H1 (cell line): ENCODE measurements around the gene ADCY3. TPM values are rescaled to one million over a fixed set of nuclear protein-coding genes. Genes with fewer than 3 reads are reported as not detected.

ENCODE experiments used
- CTCF ChIA-PET: fragments of 300-600 bp; sonication (Branson Sonifier 250); formaldehyde crosslinking; loops from one replicate; lab custom pipeline; 2021; ENCODE audit not compliant: partially characterized antibody; lab: Charles Lee
- POLR2A ChIA-PET: fragments of 300-600 bp; sonication (Branson Sonifier 250); formaldehyde crosslinking; loops from one replicate; lab custom pipeline; 2021; ENCODE audit warnings: inconsistent platforms; ENCODE audit not compliant: partially characterized antibody; lab: Charles Lee
- DNase-seq, 2 experiments: peaks; one replicate each; pipeline versions ENCODE4 v3.0.0 to v3.0.0-alpha.2; 2010 to 2022; ENCODE audit warnings: low spot score in 2 of 2, low read depth in 1 of 2, mixed read lengths in 1 of 2
- FAIRE-seq: peaks from 2 replicates; lab custom pipeline; 2011; peaks lifted over from hg19 to GRCh38; lab: Jason Lieb, UNC
- H2AFZ ChIP-seq: 2 replicates; pipeline ENCODE4 v1.8.1; 2012; ENCODE audit warnings: low read length, inconsistent platforms
- H2AK5ac ChIP-seq: 2 replicates; pipeline ENCODE4 v1.6.1; 2013; ENCODE audit warnings: low read depth, low read length
- H2BK120ac ChIP-seq: replicated peaks from 2 replicates; pipeline ENCODE3; 2013; ENCODE audit warnings: low read depth, low read length, inconsistent platforms
- H2BK12ac ChIP-seq: 2 replicates; pipeline ENCODE4 v1.6.1; 2013; ENCODE audit warnings: low read depth, low read length
- H2BK15ac ChIP-seq: 2 replicates; pipeline ENCODE4 v1.6.1; 2013; ENCODE audit warnings: low read length
- H2BK20ac ChIP-seq: 2 replicates; pipeline ENCODE4 v1.6.1; 2013; ENCODE audit warnings: low read length
- H2BK5ac ChIP-seq: 2 replicates; pipeline ENCODE4 v1.6.1; 2013; ENCODE audit warnings: low read depth, low read length
- H3K14ac ChIP-seq: 2 replicates; pipeline ENCODE4 v1.6.1; 2013; ENCODE audit warnings: inconsistent platforms; ENCODE audit not compliant: insufficient read length
- H3K18ac ChIP-seq: 2 replicates; pipeline ENCODE4 v1.6.1; 2013; ENCODE audit warnings: low read length; ENCODE audit errors: extremely low read depth
- H3K23ac ChIP-seq: 2 replicates; pipeline ENCODE4 v1.6.1; 2013; ENCODE audit warnings: inconsistent platforms; ENCODE audit not compliant: insufficient read length
- H3K23me2 ChIP-seq: 2 replicates; pipeline ENCODE4 v1.6.1; 2013; ENCODE audit warnings: low read depth, low read length
- H3K27ac ChIP-seq: 2 replicates; pipeline ENCODE4 v1.6.1; 2011; ENCODE audit warnings: low read depth, low read length, inconsistent platforms
- H3K27me3 ChIP-seq, 4 experiments: replicated peaks in 1 of 4; 1 replicate in 1 of 4; 2 replicates in 3 of 4; pipeline versions ENCODE4 v1.6.1 to v1.8.1; 2011 to 2013; ENCODE audit warnings: low read length in 3 of 4, mild to moderate bottlenecking in 3 of 4, inconsistent platforms in 2 of 4, mixed read lengths in 2 of 4, moderate library complexity in 1 of 4; ENCODE audit not compliant: control insufficient read depth in 3 of 4, insufficient read depth in 3 of 4; ENCODE audit errors: extremely low read depth in 1 of 4
- H3K36me3 ChIP-seq, 4 experiments: 2 replicates each; pipeline versions ENCODE4 v1.6.1 to v1.8.1; 2011 to 2013; ENCODE audit warnings: mild to moderate bottlenecking in 4 of 4, low read length in 3 of 4, moderate library complexity in 2 of 4, control low read depth in 1 of 4, inconsistent platforms in 1 of 4; ENCODE audit not compliant: insufficient read depth in 4 of 4, control insufficient read depth in 2 of 4
- H3K4ac ChIP-seq: replicated peaks from 2 replicates; pipeline ENCODE3; 2013; ENCODE audit warnings: low read length, low read depth, mixed read lengths, inconsistent platforms; ENCODE audit not compliant: insufficient read length
- H3K4me1 ChIP-seq, 4 experiments: replicated peaks in 1 of 4; 1 replicate in 1 of 4; 2 replicates in 3 of 4; pipeline versions ENCODE4 v1.6.1 to v1.8.1; 2011 to 2013; ENCODE audit warnings: low read length in 3 of 4, inconsistent platforms in 2 of 4, mixed read lengths in 1 of 4; ENCODE audit not compliant: insufficient read depth in 4 of 4, control insufficient read depth in 3 of 4
- H3K4me2 ChIP-seq, 2 experiments: 2 replicates each; pipeline versions ENCODE4 v1.6.1 to v1.8.1; 2011 to 2013; ENCODE audit warnings: low read depth in 2 of 2, low read length in 2 of 2, control low read depth in 1 of 2, inconsistent platforms in 1 of 2, mild to moderate bottlenecking in 1 of 2; ENCODE audit not compliant: insufficient read depth in 1 of 2
- H3K4me3 ChIP-seq, 4 experiments: fragments of 200-600, 300-600 bp in 1 of 4; sonication (generic), shearing (Covaris generic), sonication (Bioruptor Twin) in 1 of 4; 2 replicates each; pipeline versions ENCODE4 v1.5.1 to v1.8.1; 2011 to 2016; ENCODE audit warnings: low read length in 4 of 4, low read depth in 3 of 4, control low read depth in 2 of 4, inconsistent platforms in 2 of 4, mild to moderate bottlenecking in 2 of 4, mixed read lengths in 1 of 4, moderate library complexity in 1 of 4; ENCODE audit not compliant: insufficient read depth in 2 of 4; ENCODE audit errors: extremely low read depth in 1 of 4
- H3K56ac ChIP-seq: replicated peaks from 2 replicates; pipeline ENCODE3; 2013; ENCODE audit warnings: low read depth, mild to moderate bottlenecking, mixed read lengths, low read length, inconsistent platforms; ENCODE audit not compliant: insufficient read length
- H3K79me1 ChIP-seq: 2 replicates; pipeline ENCODE4 v1.6.1; 2013; ENCODE audit warnings: low read depth, low read length, control low read depth
- H3K79me2 ChIP-seq, 2 experiments: 2 replicates each; pipeline versions ENCODE4 v1.6.1 to v1.8.1; 2012 to 2013; ENCODE audit warnings: low read length in 2 of 2, mild to moderate bottlenecking in 2 of 2, inconsistent platforms in 1 of 2; ENCODE audit not compliant: insufficient read depth in 2 of 2, control insufficient read depth in 1 of 2
- H3K9ac ChIP-seq, 4 experiments: replicated peaks in 1 of 4; 1 replicate in 1 of 4; 2 replicates in 3 of 4; pipeline versions ENCODE4 v1.6.1 to v1.8.1; 2011 to 2013; ENCODE audit warnings: low read depth in 3 of 4, low read length in 3 of 4, control low read depth in 2 of 4, mild to moderate bottlenecking in 2 of 4, moderate library complexity in 2 of 4, inconsistent platforms in 1 of 4; ENCODE audit errors: extremely low read depth in 1 of 4
- H3K9me3 ChIP-seq, 2 experiments: 2 replicates each; pipeline versions ENCODE4 v1.6.1 to v1.8.1; 2012 to 2013; ENCODE audit warnings: mild to moderate bottlenecking in 2 of 2, moderate library complexity in 2 of 2, control low read depth in 1 of 2, inconsistent platforms in 1 of 2, low read depth in 1 of 2, low read length in 1 of 2, mixed read lengths in 1 of 2; ENCODE audit not compliant: insufficient read depth in 2 of 2
- H4K20me1 ChIP-seq, 2 experiments: replicated peaks in 1 of 2; 2 replicates each; pipeline versions ENCODE3 to v1.8.1; 2011 to 2013; ENCODE audit warnings: inconsistent platforms in 2 of 2, low read length in 2 of 2, mild to moderate bottlenecking in 1 of 2; ENCODE audit not compliant: insufficient read depth in 2 of 2, control insufficient read depth in 1 of 2
- H4K5ac ChIP-seq: 2 replicates; pipeline ENCODE4 v1.6.1; 2013; ENCODE audit warnings: low read length, low read depth, mixed read lengths, inconsistent platforms; ENCODE audit not compliant: insufficient read length
- H4K8ac ChIP-seq: 2 replicates; pipeline ENCODE4 v1.8.0; 2013; ENCODE audit warnings: mild to moderate bottlenecking, moderate library complexity, low read length, inconsistent platforms; ENCODE audit not compliant: insufficient read depth; ENCODE audit errors: extremely low read depth
- H4K91ac ChIP-seq: replicated peaks from 2 replicates; pipeline ENCODE3; 2013; ENCODE audit warnings: low read length, mixed read lengths, inconsistent platforms; ENCODE audit not compliant: insufficient read length
- NANOG ChIP-seq: IDR thresholded peaks from 2 replicates; pipeline ENCODE4 v1.6.1; 2011; ENCODE audit warnings: low read length, low read depth, mild to moderate bottlenecking, inconsistent platforms; ENCODE audit not compliant: insufficient read depth, poor library complexity, severe bottlenecking
- WGBS, 2 experiments: shearing (Covaris generic) in 1 of 2; methylation state at CpG; one replicate each; pipeline versions ENCODE4 v1.1.6 to v1.1.7; 2013 to 2015; ENCODE audit warnings: low lambda C conversion rate in 2 of 2, mixed read lengths in 2 of 2, inconsistent platforms in 1 of 2, low coverage in 1 of 2, missing lambda C conversion rate in 1 of 2; ENCODE audit not compliant: insufficient replicate concordance in 2 of 2, insufficient coverage in 1 of 2, insufficient read length in 1 of 2; ENCODE audit errors: extremely low coverage in 1 of 2, missing lambda C conversion rate in 1 of 2; 5-methylcytosine and 5-hydroxymethylcytosine counted together
- polyA plus RNA-seq, 7 experiments: library from polyadenylated mRNA; depleted of rRNA in 3 of 7; stranded (reverse) in 5 of 7; unstranded in 2 of 7; fragments of >200 nt in 5 of 7; fragments of 200-250 nt in 2 of 7; gene quantifications; 1 replicate in 5 of 7; 2 replicates in 1 of 7; 4 replicates in 1 of 7; pipeline versions ENCODE4 v1.2.1 to v1.2.3, GENCODE V29; 2011 to 2013; ENCODE audit warnings: missing spikeins in 2 of 7, mixed read lengths in 2 of 7
- total RNA-seq: library from RNA; stranded (reverse); fragmentation: NEBNext Ultra II Directional; extraction: Animal tissue kit (Norgen Biotek cat#: 25700); gene quantifications from 2 replicates; pipeline ENCODE4 v1.2.1, GENCODE V29; 2021

ADCY3 gene
- total and polyA plus RNA-seq, 2 of the 8 experiments (the other 6 are each of a cell fraction or from before 2014, with no cell fraction given), result 45.1 to 52.9 TPM

DNA sequence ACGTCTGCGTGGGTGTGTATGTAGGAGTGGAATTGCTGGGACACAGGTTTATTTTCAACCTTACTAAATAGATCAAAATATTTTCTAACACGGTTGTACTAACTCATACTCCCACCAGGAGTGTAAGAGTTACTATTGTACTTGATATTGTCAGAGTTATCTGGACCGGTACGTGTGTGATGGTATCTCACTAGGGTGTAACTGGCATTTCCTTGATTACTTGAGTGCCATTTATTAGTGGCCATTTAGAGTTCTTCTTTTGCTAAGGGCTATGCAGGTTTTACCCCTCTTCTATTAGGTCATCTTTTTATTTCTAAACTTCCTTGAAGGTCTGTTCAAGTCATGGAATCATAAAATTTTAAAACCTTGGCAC is 93.3 kb downstream of the ADCY3 start:
- Histone ChIP-seq H3K27me3 (no peaks in the 10 kb centered on the region), H2BK120ac (no peak overlapping the region), H4K91ac (no peak overlapping the region), H3K9me3 (peaks cover 3 to 5% of the 10 kb centered on the region in 2 experiments; a peak in 1 of 4 replicates), H3K23ac (no peak overlapping the region), H3K18ac (no peak overlapping the region), H3K9ac (no peak overlapping the region), H2AK5ac (no peak overlapping the region), H4K5ac (no peak overlapping the region), H2BK5ac (no peak overlapping the region), H3K56ac (no peak overlapping the region), H3K4me2 (no peak overlapping the region), H3K4me3 (no peak overlapping the region), H3K4ac (no peak overlapping the region), H2AFZ (no peak overlapping the region), H3K4me1 (peaks cover 8 to 21% (median 13%) of the 10 kb centered on the region in 4 experiments), H3K27ac (no peak overlapping the region), H4K8ac (no peak overlapping the region), H3K14ac (no peak overlapping the region), H4K20me1 (peaks cover 0 to 3% of the 10 kb centered on the region in 2 experiments), H3K79me2 (no peaks in the 10 kb centered on the region), H3K36me3 (peaks cover 2 to 22% (median 15%) of the 10 kb centered on the region in 4 experiments; a peak in 5 of 8 replicates), H2BK15ac (no peak overlapping the region), H2BK12ac (no peak overlapping the region), H3K23me2 (peaks cover 3% of the 10 kb centered on the region; the same call in 1 of the 2 replicates), H2BK20ac (no peak overlapping the region), H3K79me1 (no peaks in the 10 kb centered on the region)
- 88% methylated on average over 5 of the region's 5 CpGs; no CpG with 5 or more reads in 1 of the 2 experiments for WGBS, 2 experiments
- CTCF ChIA-PET, result interaction anchor here (0.6 to 4.6 kb wide), 25 partner anchors 8 to 827 kb away, joined by 3 to 34 read pairs (median 5); partner anchors contain the start of genes CENPO and PTRHD1
- no peak for TF ChIP-seq NANOG
- DNase-seq (no peak), FAIRE-seq (no peak)
- POLR2A ChIA-PET, result interaction anchor here (1.0 to 3.0 kb wide), 4 partner anchors 30 to 416 kb away, joined by 3 to 13 read pairs (median 5); partner anchors contain the start of genes CENPO and PTRHD1
